Measurements from ENCODE around the gene BHLHE40. TPM values are rescaled to one million over a fixed set of nuclear protein-coding genes. Genes with fewer than 3 reads are reported as not detected.

Gene BHLHE40
- total and polyA plus RNA-seq, 2 donors (not counting 3 experiments of a cell fraction or from before 2014, with no cell fraction given): 40.3 to 57.9 TPM

DNA sequence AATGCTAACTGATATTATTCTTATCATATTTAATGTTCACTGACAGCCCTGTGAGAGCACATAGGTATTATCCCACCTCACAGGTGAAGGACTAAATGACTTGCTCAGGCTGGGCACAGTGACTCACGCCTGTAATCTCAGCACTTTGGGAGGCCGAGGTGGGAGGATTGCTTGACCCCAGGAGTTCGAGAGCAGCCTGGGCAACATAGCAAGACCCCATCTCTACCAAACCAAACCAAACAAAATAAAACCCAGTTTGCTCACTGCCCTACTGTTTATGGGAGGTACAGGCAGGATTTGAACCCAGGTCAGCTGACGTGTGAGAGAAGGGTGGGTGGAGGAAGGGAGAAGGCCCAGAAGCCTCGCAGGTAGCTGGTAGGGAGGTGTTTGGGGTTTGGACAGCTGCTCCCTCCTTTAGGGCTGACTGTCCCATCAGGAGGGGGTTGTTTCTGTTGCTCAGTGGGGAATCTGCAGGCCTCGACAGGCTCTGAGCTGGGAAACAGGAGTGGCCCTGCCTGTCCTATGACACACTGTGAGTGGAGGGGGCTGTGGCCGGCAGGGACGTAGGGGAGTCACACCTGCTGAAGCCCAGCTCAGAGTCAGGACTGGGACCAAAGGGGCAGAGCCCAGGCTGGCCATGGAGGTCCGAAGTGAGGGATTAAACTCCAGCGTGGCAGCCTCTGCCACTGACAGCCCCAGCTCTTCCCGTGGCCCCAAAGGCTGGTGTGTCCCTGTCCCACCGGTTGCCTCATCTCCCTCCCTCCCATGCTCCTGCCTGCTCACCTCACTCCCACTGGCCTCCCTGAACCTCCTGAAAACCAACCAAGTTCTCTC, 25.3 kb downstream of the BHLHE40 start:
- CTCF ChIA-PET: interaction anchor here (0.8 to 1.3 kb wide), 3 partner anchors 10 to 284 kb away, joined by 3 to 4 read pairs (median 3); no protein-coding TSS in a partner anchor

More for the DNA sequence above, 25.3 kb downstream of the BHLHE40 start:
- TF ChIP-seq CTCF (IDR thresholded peaks at IDR 0.05; ENCODE audit: extremely low read depth in 1 of 2, insufficient read depth in 1 of 2, low read depth in 1 of 2, low read length in 2 of 2): no peak
- no peak for TF ChIP-seq MYC (IDR thresholded peaks at IDR 0.05; ENCODE audit: low read depth, low read length)
- TF ChIP-seq POLR2AphosphoS5 (IDR thresholded peaks at IDR 0.05; ENCODE audit: insufficient read depth, low read depth, low read length): no peak
- no peak overlapping the region for H2AFZ ChIP-seq (ENCODE audit: low read depth, low read length)
- H4K20me1 ChIP-seq (replicated peaks; ENCODE audit: control insufficient read depth, extremely low read depth, insufficient read depth, low read length): no peaks in the 10 kb centered on the region
- no peaks in the 10 kb centered on the region for H3K27me3 ChIP-seq (ENCODE audit: control insufficient read depth in 2 of 2, insufficient read depth in 2 of 2, low read length in 2 of 2)
- no peaks in the 10 kb centered on the region for H3K9me1 ChIP-seq (replicated peaks; ENCODE audit: control insufficient read depth, extremely low read depth, insufficient read depth, low read length)
- intact Hi-C loops (cut with micrococcal nuclease) (no loop called here), dilution Hi-C loops (cut with MboI; ENCODE audit: extremely low pct_ligation_motif_present, low sequenced_read_pairs) (no loop called here)
- no peak overlapping the region for H3K9ac ChIP-seq (replicated peaks; ENCODE audit: extremely low read depth, insufficient read depth, low read length)
- no peak for FAIRE-seq
- no TSS peak for BruUV-seq (replicated peaks)
- no peaks in the 10 kb centered on the region for H3K36me3 ChIP-seq (ENCODE audit: control insufficient read depth in 2 of 2, extremely low read depth in 1 of 2, insufficient read depth in 2 of 2, low read length in 2 of 2)
- DNase-seq (ENCODE audit: low read depth, low spot score): no peak
- no peak overlapping the region for H3K4me3 ChIP-seq (replicated peaks in 1 of 3; ENCODE audit: insufficient read depth in 1 of 3, low read depth in 1 of 3, low read length in 3 of 3)
- no peak overlapping the region for H3K27ac ChIP-seq (ENCODE audit: insufficient read depth, low read depth, low read length)
- POLR2A ChIA-PET: no interaction called here
- H3K79me2 ChIP-seq (ENCODE audit: control insufficient read depth, insufficient read depth, low read length): no peaks in the 10 kb centered on the region
- H3K4me1 ChIP-seq (ENCODE audit: control insufficient read depth, extremely low read depth, insufficient read depth, low read length): no peaks in the 10 kb centered on the region
- no peak overlapping the region for H3K4me2 ChIP-seq (ENCODE audit: insufficient read depth, low read length)
- H3K9me3 ChIP-seq (replicated peaks; ENCODE audit: control insufficient read depth, insufficient read depth, low read length): no peaks in the 10 kb centered on the region
